GM21367 (cell line): ENCODE results near the gene PRMT1.

Experiments used
- ATAC-seq: cut with Tn5 transposase; IDR thresholded peaks from one replicate; pipeline ENCODE4 v1.9.1; 2021; ENCODE audit not compliant: unreplicated experiment

The PRMT1 gene

GRCh38 chr19:49687566-49688316 is 10.7 kb downstream of the PRMT1 start:
- ATAC-seq: no peak

GRCh38 chr19:49688531-49689132 is 11.6 kb downstream of the PRMT1 start:
- ATAC-seq: no peak

DNA sequence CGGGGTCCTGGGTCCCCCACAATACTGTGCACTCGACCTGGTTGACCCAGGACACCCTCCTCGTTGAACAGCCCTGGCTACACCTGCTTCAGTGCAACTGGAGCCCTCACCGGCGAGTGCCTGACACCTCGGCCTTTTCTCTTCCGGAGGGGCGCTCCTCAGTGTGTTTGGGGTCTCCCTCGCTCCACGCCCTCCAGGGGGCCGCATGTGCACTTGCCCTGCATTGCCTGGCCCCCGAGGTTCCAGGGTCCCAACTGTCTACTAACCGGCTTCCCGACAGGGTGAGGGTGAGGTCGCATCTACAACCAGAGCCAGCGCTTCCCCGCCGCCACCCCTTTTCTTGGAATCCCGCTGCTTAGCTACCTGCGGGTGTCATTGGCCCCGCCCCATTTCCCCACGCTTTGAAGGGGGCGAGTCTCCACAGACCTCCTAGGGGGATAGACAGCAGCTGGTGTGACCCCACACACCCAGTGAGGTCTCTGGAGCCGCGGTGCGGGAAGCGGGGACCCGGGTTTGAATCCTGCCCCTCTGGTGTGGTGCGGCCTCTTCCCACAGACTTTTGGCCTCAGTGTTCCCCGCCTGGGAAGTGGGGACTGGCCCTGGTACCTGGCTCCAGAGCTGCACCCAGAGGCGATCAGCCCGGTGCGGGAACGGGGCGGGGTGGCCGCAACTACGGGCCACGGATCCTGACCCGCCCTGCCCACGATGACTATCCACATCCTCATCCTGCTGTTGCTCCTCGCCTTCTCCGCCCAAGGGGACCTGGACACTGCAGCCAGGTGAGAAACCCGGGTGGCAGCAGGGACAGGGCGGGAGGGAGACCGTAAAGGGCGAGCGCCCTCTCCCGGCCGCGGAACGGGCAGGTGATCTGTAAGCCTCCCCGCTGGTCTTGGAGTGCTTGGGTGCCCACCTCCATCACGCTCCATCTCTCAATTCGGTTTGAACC is 12.3 kb downstream of the PRMT1 start, which contains the start of gene ADM5:
TSS of gene ADM5 (plus strand) at position 462 of the 946 bp plus-strand sequence. CDS start at position 706, 244 bp downstream.
- no peak for ATAC-seq

GRCh38 chr19:49690079-49690655 is 13.1 kb downstream of the PRMT1 start:
- no peak for ATAC-seq

DNA sequence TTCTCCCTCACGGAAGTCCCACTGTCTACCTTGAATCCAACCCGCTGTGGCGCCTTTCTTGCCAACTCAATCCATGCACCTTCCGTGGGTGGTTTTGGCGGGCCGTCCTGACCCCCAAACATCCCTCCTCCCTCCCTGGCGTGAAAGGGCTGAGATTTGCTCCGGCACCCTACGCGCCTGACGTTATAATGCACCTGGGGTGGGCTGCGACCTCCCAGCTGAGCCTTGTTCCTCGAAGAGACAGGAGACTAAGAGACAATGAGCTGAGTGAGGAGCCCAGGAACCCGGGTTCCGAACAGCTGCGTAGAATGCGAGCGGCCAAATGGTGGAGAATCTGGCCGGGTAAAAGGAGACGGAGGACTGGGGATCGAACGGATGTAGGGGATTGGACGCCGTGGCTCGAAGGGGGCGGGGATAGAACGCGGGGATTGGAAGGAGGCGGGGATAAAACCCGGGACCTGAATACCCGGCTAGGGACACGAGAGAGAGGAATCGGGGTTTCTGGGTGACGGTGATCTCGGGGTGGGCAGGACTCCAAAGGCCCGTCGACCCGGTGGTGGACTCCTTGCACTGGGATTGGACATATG is 13.7 kb downstream of the PRMT1 start, which contains the start of gene CPT1C:
TSS of gene CPT1C (plus strand) at position 461 of the 587 bp plus-strand sequence. CDS start 1,137 bp downstream, outside the sequence.
- ATAC-seq: no peak

GRCh38 chr19:49691243-49692146 is 14.4 kb downstream of the PRMT1 start:
- ATAC-seq: no peak

DNA sequence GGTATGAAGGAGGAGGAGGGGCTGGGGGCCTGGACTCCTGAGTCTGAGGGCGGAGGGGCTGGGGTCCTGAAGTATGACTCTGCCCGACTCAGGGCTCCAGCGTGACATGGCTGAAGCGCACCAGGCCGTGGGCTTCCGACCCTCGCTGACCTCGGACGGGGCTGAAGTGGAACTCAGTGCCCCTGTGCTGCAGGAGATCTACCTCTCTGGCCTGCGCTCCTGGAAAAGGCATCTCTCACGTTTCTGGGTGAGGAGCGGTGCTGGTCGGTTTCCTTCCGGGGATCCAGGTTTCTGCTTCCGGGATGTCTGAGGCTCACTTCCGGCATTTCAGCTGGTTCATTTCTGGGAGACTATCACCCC is 15.1 kb downstream of the PRMT1 start:
- ATAC-seq: no peak

GRCh38 chr19:49696115-49696514 is 19.0 kb downstream of the PRMT1 start:
- ATAC-seq: no peak

DNA sequence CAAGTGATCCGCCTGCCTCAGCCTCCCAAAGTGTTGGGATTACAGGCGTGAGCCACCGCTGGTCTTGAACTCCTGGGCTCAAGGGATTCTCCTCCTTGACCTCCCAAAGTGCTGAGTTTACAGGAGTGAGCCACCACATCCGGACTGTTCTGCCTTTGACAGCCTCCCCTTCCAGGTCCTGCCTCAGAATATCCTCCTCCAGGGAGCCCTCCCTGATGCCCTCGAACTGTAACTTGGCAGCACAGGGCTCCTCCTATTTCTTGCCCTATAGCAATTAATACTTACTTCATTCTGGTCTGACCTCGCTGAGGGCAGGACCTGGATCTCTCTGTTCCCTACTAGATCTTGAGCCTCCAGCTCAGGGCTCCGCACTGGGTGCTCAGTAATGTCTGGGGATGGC is 19.8 kb downstream of the PRMT1 start:
- ATAC-seq: no peak

- ATAC-seq: no peak
Observed at GRCh38 chr19:49699364-49699763, 22.3 kb downstream of the PRMT1 start.

DNA sequence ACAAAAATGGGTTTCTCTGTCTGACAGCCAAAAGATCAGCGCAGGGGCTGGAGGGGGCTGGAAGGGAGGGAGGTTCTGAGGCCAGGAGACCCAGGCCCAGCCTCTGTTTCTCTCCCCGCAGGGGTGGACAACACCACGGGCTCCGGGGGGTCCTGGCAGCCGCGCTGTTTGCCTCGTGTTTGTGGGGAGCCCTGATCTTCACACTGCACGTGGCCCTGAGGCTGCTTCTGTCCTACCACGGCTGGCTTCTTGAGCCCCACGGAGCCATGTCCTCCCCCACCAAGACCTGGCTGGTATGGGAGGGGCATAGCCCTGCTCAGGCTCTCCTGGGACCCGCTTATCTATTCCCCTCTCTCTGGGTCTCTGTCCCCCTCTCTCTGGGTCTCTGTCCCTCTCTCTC is 23.5 kb downstream of the PRMT1 start:
- no peak for ATAC-seq

- ATAC-seq: no peak
Observed at GRCh38 chr19:49701271-49701786, 24.3 kb downstream of the PRMT1 start.

DNA sequence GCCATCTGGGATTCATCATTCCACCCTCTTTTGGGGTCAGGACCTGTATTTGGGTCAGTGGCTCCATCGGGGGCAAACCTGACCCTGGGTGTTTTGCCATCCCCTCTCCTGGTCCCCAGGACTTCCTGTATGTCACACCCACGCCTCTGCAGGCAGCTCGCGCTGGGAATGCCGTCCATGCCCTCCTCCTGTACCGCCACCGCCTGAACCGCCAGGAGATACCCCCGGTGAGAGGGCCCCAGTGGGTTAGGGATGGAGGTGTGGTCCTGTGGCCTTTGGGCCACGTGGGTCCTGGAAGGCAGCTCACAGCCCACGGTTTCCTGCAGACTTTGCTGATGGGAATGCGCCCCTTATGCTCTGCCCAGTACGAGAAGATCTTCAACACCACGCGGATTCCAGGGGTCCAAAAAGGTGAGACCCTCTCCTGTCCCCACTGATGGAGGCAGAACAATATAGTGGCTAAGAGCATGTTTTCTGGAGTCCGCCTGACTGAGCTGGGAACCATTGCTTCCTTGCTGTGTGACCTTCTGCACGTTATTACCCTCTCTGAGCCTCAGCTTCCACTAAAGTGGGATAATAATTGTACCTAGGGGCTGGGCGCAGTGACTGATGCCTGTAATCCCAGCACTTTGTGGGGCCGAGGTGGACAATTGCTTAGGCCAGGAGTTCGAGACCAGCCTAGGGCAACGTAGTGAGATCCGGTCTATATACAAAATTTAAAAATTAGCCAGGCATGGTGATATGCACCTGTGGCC is 28.0 kb downstream of the PRMT1 start:
- ATAC-seq: no peak

DNA sequence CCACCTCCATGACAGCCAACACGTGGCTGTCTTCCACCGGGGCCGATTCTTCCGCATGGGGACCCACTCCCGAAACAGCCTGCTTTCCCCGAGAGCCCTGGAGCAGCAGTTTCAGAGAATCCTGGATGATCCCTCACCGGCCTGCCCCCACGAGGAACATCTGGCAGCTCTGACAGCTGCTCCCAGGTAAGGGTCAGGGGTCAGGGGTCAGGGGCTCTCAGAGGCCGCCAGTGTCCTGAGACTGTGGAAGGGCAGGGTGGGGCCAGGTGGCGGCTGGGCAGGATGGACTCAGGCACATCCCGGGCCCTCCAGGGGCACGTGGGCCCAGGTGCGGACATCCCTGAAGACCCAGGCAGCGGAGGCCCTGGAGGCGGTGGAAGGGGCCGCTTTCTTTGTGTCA is 28.8 kb downstream of the PRMT1 start:
- no peak for ATAC-seq

DNA sequence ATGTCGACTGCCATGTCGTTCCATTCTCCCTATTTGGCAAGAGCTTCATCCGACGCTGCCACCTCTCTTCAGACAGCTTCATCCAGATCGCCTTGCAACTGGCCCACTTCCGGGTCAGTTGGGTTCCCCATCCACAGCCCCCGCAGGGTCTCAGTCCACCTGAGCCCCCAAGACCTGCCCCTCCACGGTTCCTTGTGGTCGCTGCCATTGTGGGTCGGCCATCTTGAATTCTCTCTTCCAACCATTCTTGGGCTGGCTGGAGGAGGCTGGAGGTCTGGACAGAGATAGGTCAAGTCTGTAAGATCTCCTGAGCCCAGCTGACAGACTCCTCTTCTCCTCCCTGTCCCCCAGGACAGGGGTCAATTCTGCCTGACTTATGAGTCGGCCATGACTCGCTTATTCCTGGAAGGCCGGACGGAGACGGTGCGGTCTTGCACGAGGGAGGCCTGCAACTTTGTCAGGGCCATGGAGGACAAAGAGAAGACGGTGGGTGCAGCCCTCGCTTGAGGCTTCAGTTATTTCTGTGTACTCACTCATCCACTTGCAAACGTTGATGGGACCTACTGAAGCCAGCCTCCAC is 33.4 kb downstream of the PRMT1 start:
- no peak for ATAC-seq

DNA sequence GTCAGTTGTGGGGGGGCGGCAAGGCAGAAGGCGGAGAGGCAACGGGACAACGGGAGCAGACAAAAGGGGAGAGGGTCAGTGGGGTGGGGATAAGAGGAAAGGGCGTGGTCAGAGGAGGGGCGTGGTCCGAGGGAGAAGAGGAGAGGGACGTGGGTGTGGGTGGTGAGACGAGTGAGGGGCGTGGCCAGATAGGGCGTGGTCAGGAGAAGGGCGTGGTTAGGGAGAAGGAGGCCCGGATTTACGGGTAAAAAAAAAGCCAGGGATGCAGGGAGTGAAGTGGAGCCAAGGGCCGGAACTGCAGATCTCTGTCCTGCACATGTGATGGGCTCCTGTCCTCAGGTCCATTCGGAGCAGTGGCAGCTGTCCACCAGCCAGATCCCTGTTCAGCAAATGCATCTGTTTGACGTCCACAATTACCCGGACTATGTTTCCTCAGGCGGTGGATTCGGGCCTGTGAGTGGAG is 35.4 kb downstream of the PRMT1 start:
- ATAC-seq: no peak

DNA sequence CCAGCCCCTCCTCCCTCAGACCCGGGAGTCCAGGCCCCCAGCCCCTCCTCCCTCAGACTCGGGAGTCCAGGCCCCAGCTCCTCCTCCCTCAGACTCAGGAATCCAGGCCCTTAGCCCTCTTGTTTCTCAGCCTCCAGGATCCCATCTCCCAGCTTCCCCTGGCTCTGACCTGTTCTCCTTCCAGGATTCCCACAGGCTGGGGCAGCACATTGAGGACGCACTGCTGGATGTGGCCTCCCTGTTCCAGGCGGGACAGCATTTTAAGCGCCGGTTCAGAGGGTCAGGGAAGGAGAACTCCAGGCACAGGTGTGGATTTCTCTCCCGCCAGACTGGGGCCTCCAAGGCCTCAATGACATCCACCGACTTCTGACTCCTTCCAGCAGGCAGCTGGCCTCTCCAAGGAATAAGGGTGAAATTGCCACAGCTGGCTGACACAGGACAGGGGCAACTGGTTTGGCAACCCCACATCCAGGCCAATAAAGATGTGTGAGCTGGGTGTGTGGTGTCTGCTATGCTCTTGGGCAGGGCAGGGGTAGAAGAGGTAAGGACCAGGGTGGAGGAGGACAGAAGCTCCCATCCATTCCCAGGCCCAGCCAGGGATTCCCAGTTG is 36.3 kb downstream of the PRMT1 start:
- no peak for ATAC-seq

DNA sequence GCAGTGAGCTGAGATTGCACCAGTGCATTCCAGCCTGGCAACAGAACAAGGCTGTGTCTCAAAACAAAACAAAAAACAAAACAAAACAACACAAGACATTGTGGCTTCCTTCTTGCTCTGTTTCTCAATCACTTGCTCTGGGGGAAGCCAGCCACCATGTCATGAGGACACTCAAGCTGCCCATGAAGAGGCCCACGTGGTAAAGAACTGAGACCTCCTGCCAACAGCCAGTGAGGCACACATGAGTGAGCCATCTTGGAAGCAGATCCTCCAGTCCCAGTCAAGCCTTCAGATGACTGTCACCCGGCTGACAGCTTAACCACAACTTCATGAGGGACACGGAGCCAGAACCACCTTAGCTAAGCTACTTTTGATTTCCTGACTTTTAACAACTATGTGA is 39.1 kb downstream of the PRMT1 start:
- ATAC-seq: no peak
